Transverse colon (tissue), 3 donors: ENCODE data around the gene SLC4A3.

ENCODE experiments used
- CTCF ChIP-seq, 5 experiments: fragments of 200-600 bp in 3 of 5; fragments of 450-650 bp in 2 of 5; sonication (generic) in 3 of 5; IDR thresholded peaks; 1 replicate in 2 of 5; 2 replicates in 3 of 5; pipeline ENCODE4 v1.5.1; 2016 to 2017; ENCODE audit warnings: antibody characterized with exemption in 5 of 5, inconsistent platforms in 3 of 5, mild to moderate bottlenecking in 2 of 5, moderate library complexity in 1 of 5
- EP300 ChIP-seq: sonication (generic); formaldehyde crosslinking; IDR thresholded peaks from one replicate; pipeline ENCODE4 v1.6.1; 2017; ENCODE audit warnings: antibody characterized with exemption, low read depth
- POLR2A ChIP-seq: fragments of 450-650 bp; IDR thresholded peaks from one replicate; pipeline ENCODE4 v1.6.1; 2016; ENCODE audit warnings: antibody characterized with exemption, mild to moderate bottlenecking, moderate library complexity

GRCh38 chr2:219648963-219649362, 21.5 kb downstream of the SLC4A3 start:
- no peak for TF ChIP-seq EP300
- TF ChIP-seq CTCF (IDR thresholded peaks at IDR 0.05): no peak
- TF ChIP-seq POLR2A: no peak
